HL-60/S4 (cell line): ENCODE data around the gene TAMM41.
"Not testable (repeated sequence)": the region's sequence is repeated elsewhere in the genome, so short reads cannot be mapped to it uniquely, and the experiment has no call there.

Experiments
- in situ Hi-C: fragments of 300-500 bp; cut with MboI; formaldehyde crosslinking; loops from 2 replicates; pipeline ENCODE4 v1.14.3; 2022; ENCODE audit warnings: low sequenced_read_pairs

Gene TAMM41

GRCh38 chr3:11769704-11770476 is 76.8 kb downstream of the TAMM41 start:
- in situ Hi-C loops, result no loop called here

GRCh38 chr3:11768604-11769003 is 78.1 kb downstream of the TAMM41 start:
- in situ Hi-C loops, result no loop called here

GRCh38 chr3:11764931-11765363 is 81.7 kb downstream of the TAMM41 start:
- in situ Hi-C loops, result no loop called here

GRCh38 chr3:11759996-11760395 is 86.7 kb downstream of the TAMM41 start:
- in situ Hi-C loops, result no loop called here

- in situ Hi-C loops, result no loop called here
Measured at GRCh38 chr3:11757929-11758328, 88.8 kb downstream of the TAMM41 start.

GRCh38 chr3:11757441-11757875 is 89.2 kb downstream of the TAMM41 start:
- in situ Hi-C loops, result no loop called here

- in situ Hi-C loops, result no loop called here
Measured at GRCh38 chr3:11755276-11755675, 91.4 kb downstream of the TAMM41 start.

- in situ Hi-C loops, result not testable (repeated sequence)
Measured at GRCh38 chr3:11752254-11752653, 94.4 kb downstream of the TAMM41 start.

- in situ Hi-C loops, result not testable (repeated sequence)
Measured at GRCh38 chr3:11748306-11748705, 98.4 kb downstream of the TAMM41 start.
